ENCODE results near the gene ACSS3.

The ACSS3 gene

GRCh38 chr12:81216739-81217138 lies 138.9 kb downstream of the ACSS3 start:
- no peak for TF ChIP-seq CTCF (IDR thresholded peaks at IDR 0.05)
- H3K27ac ChIP-seq, result no peak overlapping the region
- no peak for DNase-seq (ENCODE audit: low spot score)
- no peak overlapping the region for H3K4me3 ChIP-seq

- H3K27ac ChIP-seq, result no peak overlapping the region
- no peak overlapping the region for H3K4me3 ChIP-seq
- TF ChIP-seq CTCF (IDR thresholded peaks at IDR 0.05), result no peak
- DNase-seq (ENCODE audit: low spot score), result no peak
Measured at GRCh38 chr12:81221681-81222080, 143.8 kb downstream of the ACSS3 start.

GRCh38 chr12:81222846-81223592 lies 145.1 kb downstream of the ACSS3 start:
- TF ChIP-seq CTCF (IDR thresholded peaks at IDR 0.05), result no peak
- H3K4me3 ChIP-seq, result no peak overlapping the region
- no peak for DNase-seq (ENCODE audit: low spot score)
- no peak overlapping the region for H3K27ac ChIP-seq

GRCh38 chr12:81224626-81225025 lies 146.7 kb downstream of the ACSS3 start:
- no peak overlapping the region for H3K4me3 ChIP-seq
- TF ChIP-seq CTCF (IDR thresholded peaks at IDR 0.05), result no peak
- no peak overlapping the region for H3K27ac ChIP-seq
- no peak for DNase-seq (ENCODE audit: low spot score)

GRCh38 chr12:81229759-81230158 lies 151.9 kb downstream of the ACSS3 start:
- H3K4me3 ChIP-seq, result no peak overlapping the region

GRCh38 chr12:81231574-81232368 lies 153.9 kb downstream of the ACSS3 start:
- no peak for DNase-seq (ENCODE audit: low spot score)
- H3K27ac ChIP-seq, result no peak overlapping the region
- TF ChIP-seq CTCF (IDR thresholded peaks at IDR 0.05), result no peak
- H3K4me3 ChIP-seq, result no peak overlapping the region

More at GRCh38 chr12:81229759-81230158, 151.9 kb downstream of the ACSS3 start:
- no peak for TF ChIP-seq CTCF (IDR thresholded peaks at IDR 0.05)
- DNase-seq (ENCODE audit: low spot score), result no peak
- no peak overlapping the region for H3K27ac ChIP-seq
